Measurements from ENCODE around the gene SYNE2. TPM values are rescaled to one million over a fixed set of nuclear protein-coding genes. Genes with fewer than 3 reads are reported as not detected.

The SYNE2 gene
- total RNA-seq, 2 donors from 2014 or later, result 86.7 to 97.4 TPM

GRCh38 chr14:64080452-64080851, 227.6 kb downstream of the SYNE2 start:
- no peaks in the 10 kb centered on the region for H3K27me3 Mint-ChIP-seq
- H3K4me3 Mint-ChIP-seq, result no peak overlapping the region
- H3K4me1 Mint-ChIP-seq (ENCODE audit: low read depth in 2 of 2), result no peaks in the 10 kb centered on the region
- no peaks in the 10 kb centered on the region for H3K9me3 Mint-ChIP-seq
- no peak for DNase-seq (ENCODE audit: low spot score)
- peak overlapping the region in 1 of 2 donors; percentile 12 for H3K27ac Mint-ChIP-seq
- ATAC-seq, result no peak
- H3K36me3 Mint-ChIP-seq, result peaks cover 13% of the 10 kb centered on the region

GRCh38 chr14:64081174-64081746, 228.5 kb downstream of the SYNE2 start:
- Mint-ChIP-seq H3K36me3 (peaks cover 16% of the 10 kb centered on the region), H3K27ac (no peak overlapping the region), H3K4me3 (no peak overlapping the region), H3K9me3 (no peaks in the 10 kb centered on the region), H3K27me3 (no peaks in the 10 kb centered on the region), H3K4me1 (ENCODE audit: low read depth in 2 of 2) (no peaks in the 10 kb centered on the region)
- no peak for ATAC-seq
- no peak for DNase-seq (ENCODE audit: low spot score)

DNA sequence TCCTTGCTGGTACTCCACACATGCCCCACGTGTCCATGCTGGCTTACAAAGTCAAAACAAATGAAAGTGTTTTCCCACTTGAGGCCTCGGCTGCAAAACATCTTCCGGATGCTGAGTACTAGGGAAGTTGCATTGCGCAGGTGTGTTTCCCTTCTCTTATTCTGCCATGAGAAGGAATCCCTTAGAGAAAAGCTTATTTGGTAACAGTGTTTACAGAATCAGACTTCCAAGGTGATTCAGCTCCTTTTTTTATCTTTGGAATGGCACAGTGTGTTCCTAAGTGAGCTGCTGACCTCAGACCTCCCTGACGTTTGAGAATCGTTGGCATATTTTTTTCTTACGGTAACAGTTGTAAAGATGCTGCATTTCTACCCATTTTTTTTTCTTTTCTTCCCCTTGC, 230.0 kb downstream of the SYNE2 start:
- peaks cover 16% of the 10 kb centered on the region for H3K36me3 Mint-ChIP-seq
- H3K9me3 Mint-ChIP-seq, result no peaks in the 10 kb centered on the region
- ATAC-seq, result no peak
- no peaks in the 10 kb centered on the region for H3K27me3 Mint-ChIP-seq
- no peak overlapping the region for H3K27ac Mint-ChIP-seq
- H3K4me3 Mint-ChIP-seq, result no peak overlapping the region
- no peak for DNase-seq (ENCODE audit: low spot score)
- H3K4me1 Mint-ChIP-seq (ENCODE audit: low read depth in 2 of 2), result no peaks in the 10 kb centered on the region

DNA sequence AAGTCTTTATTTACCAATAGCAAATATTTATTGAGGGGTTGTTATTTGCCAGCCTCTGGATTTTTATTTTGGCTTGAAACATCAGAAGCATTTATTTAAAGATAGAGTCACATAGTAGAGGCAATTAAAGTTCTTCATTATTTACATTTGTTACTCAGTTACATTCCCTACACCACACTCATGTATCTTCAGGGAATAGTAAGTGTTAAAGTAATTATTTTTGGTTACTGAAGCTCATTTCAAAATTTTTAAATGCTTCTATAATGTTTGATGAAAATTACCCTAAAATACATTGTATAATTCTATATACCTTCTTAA, 235.8 kb downstream of the SYNE2 start:
- H3K27ac Mint-ChIP-seq, result no peak overlapping the region
- no peak for ATAC-seq
- peaks cover 4% of the 10 kb centered on the region for H3K36me3 Mint-ChIP-seq
- H3K9me3 Mint-ChIP-seq, result no peaks in the 10 kb centered on the region
- no peaks in the 10 kb centered on the region for H3K4me1 Mint-ChIP-seq (ENCODE audit: low read depth in 2 of 2)
- H3K27me3 Mint-ChIP-seq, result no peaks in the 10 kb centered on the region
- H3K4me3 Mint-ChIP-seq, result no peak overlapping the region
- no peak for DNase-seq (ENCODE audit: low spot score)

GRCh38 chr14:64089920-64090319, 237.1 kb downstream of the SYNE2 start:
- Mint-ChIP-seq H3K9me3 (no peaks in the 10 kb centered on the region), H3K4me3 (no peak overlapping the region), H3K27ac (peak overlapping the region in 1 of 2 donors; percentile 41), H3K36me3 (peaks cover 4% of the 10 kb centered on the region), H3K27me3 (no peaks in the 10 kb centered on the region), H3K4me1 (ENCODE audit: low read depth in 2 of 2) (no peaks in the 10 kb centered on the region)
- DNase-seq (ENCODE audit: low spot score), result no peak
- ATAC-seq, result no peak

DNA sequence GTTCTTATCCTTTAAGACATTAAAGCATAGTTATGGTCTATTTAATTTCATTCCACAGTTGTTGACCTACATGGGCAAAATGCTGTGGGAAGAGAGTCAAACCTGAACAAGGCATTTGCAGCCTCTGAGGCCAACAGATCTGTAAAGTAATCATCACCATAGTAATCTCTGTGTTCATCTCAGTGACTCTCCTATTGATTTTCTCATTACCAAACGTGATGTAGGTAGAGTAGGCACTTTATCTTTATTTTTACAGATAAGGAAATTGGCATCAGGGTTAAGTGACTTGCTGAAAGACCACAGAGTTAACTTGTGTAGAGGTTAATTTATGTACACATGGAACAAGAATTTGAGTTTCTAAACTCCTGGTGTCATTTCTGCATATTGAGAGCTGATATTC, 238.4 kb downstream of the SYNE2 start:
- H3K36me3 Mint-ChIP-seq, result peaks cover under 1% of the 10 kb centered on the region
- no peaks in the 10 kb centered on the region for H3K4me1 Mint-ChIP-seq (ENCODE audit: low read depth in 2 of 2)
- no peak overlapping the region for H3K27ac Mint-ChIP-seq
- ATAC-seq (no peak), DNase-seq (ENCODE audit: low spot score) (no peak)
- H3K27me3 Mint-ChIP-seq, result no peaks in the 10 kb centered on the region
- no peak overlapping the region for H3K4me3 Mint-ChIP-seq
- H3K9me3 Mint-ChIP-seq, result no peaks in the 10 kb centered on the region

DNA sequence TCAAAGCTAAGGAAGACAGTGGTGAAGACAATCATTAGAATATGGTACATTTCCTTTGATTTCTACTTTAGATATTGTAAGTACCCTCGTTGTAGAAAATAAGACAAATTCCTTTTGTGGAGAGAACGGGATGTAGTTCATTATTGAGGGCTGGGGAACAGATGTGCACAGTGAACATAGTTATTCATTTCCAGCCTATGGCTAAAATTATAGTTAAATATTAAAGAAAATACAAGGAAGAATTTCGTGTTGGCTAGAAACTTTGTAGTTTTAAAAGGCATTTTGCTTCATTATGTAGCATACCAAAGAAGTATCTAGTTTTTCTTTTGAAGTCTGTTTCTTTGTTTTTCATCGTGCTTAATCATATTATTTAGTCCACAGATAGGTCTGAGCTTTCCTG, 239.5 kb downstream of the SYNE2 start:
- Mint-ChIP-seq H3K27ac (no peak overlapping the region), H3K36me3 (no peaks in the 10 kb centered on the region), H3K4me3 (no peak overlapping the region), H3K27me3 (no peaks in the 10 kb centered on the region), H3K4me1 (ENCODE audit: low read depth in 2 of 2) (no peaks in the 10 kb centered on the region), H3K9me3 (no peaks in the 10 kb centered on the region)
- DNase-seq (ENCODE audit: low spot score) (no peak), ATAC-seq (no peak)

DNA sequence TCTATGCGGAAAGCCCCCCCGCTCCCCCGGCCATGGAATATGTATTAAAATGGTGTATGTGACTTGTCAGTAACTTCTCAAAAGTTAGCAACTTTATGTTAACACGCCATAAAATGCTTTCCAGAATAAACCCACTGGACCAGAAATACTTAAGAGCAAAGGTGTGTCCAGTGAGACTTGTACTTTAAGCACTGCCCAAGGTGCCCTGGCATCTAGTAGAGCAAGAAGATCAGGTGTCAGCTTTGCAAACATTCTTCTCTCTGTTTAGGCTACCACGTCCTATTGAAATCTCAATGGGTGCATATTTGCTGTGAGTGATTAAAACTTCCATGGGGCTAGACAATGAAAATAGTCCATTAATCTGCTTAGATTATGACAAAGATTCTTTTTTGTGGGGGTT, 240.1 kb downstream of the SYNE2 start:
- Mint-ChIP-seq H3K9me3 (no peaks in the 10 kb centered on the region), H3K27me3 (no peaks in the 10 kb centered on the region), H3K4me3 (no peak overlapping the region), H3K27ac (no peak overlapping the region), H3K36me3 (no peaks in the 10 kb centered on the region), H3K4me1 (ENCODE audit: low read depth in 2 of 2) (no peaks in the 10 kb centered on the region)
- ATAC-seq (no peak), DNase-seq (ENCODE audit: low spot score) (no peak)

- Mint-ChIP-seq H3K9me3 (no peaks in the 10 kb centered on the region), H3K27ac (no peak overlapping the region), H3K4me1 (ENCODE audit: low read depth in 2 of 2) (no peaks in the 10 kb centered on the region), H3K27me3 (no peaks in the 10 kb centered on the region), H3K36me3 (peaks cover 12% of the 10 kb centered on the region), H3K4me3 (no peak overlapping the region)
- no peak for DNase-seq (ENCODE audit: low spot score)
- no peak for ATAC-seq
These were observed 242.8 kb downstream of the SYNE2 start for GRCh38 chr14:64095620-64096019.

DNA sequence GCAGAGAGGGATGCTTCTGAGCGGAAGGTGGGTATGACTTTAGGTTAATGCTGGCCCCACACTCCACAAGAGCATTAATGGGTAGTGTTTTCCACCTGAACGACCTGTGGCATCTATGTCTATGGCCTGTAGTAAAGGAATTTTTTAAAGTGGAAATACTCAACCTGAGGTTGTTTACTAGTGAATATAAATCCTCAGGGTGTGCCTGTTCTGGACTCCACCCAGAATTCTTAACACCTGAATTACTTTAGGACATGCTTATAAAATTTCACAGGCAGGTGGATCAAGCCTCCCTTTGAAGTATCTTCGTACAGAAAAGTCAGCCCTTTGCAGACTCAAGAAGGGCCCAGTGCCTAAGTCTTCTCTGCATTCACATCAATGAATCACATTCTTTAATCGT, 245.3 kb downstream of the SYNE2 start:
- peaks cover 21% of the 10 kb centered on the region for H3K36me3 Mint-ChIP-seq
- no peaks in the 10 kb centered on the region for H3K27me3 Mint-ChIP-seq
- no peaks in the 10 kb centered on the region for H3K9me3 Mint-ChIP-seq
- DNase-seq (ENCODE audit: low spot score) (no peak), ATAC-seq (no peak)
- no peak overlapping the region for H3K4me3 Mint-ChIP-seq
- H3K4me1 Mint-ChIP-seq (ENCODE audit: low read depth in 2 of 2), result no peaks in the 10 kb centered on the region
- H3K27ac Mint-ChIP-seq, result no peak overlapping the region

DNA sequence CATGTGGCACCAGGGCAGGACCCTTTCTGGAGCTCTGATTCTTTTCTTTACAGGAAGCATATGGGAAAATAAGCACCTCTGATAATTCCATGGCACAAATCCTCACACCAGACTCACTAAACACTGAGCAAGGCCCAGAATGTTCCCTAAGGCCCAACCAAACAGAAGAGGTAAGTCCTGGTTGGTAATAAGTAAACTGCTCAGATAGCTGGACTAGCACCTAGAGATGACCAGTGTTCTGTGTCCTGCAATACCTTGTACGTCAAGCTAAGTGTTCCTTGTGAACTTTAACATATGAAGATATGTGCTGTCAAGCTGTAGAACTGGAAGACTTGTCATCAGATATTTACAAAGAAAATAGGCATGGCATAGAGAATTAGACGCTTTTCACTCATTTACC, 254.6 kb downstream of the SYNE2 start:
- no peak for ATAC-seq
- H3K4me1 Mint-ChIP-seq (ENCODE audit: low read depth in 2 of 2), result peaks cover 0 to 4% of the 10 kb centered on the region in 2 donors
- no peaks in the 10 kb centered on the region for H3K27me3 Mint-ChIP-seq
- H3K4me3 Mint-ChIP-seq, result no peak overlapping the region
- H3K27ac Mint-ChIP-seq, result no peak overlapping the region
- peaks cover 29% of the 10 kb centered on the region for H3K36me3 Mint-ChIP-seq
- no peaks in the 10 kb centered on the region for H3K9me3 Mint-ChIP-seq
- no peak for DNase-seq (ENCODE audit: low spot score)

GRCh38 chr14:64109819-64110554, 257.2 kb downstream of the SYNE2 start:
- peaks cover 12% of the 10 kb centered on the region for H3K36me3 Mint-ChIP-seq
- peak overlapping the region in 1 of 2 donors; percentile 51 for H3K27ac Mint-ChIP-seq
- H3K4me3 Mint-ChIP-seq, result no peak overlapping the region
- DNase-seq (ENCODE audit: low spot score) (no peak), ATAC-seq (no peak)
- no peaks in the 10 kb centered on the region for H3K27me3 Mint-ChIP-seq
- no peaks in the 10 kb centered on the region for H3K4me1 Mint-ChIP-seq (ENCODE audit: low read depth in 2 of 2)
- H3K9me3 Mint-ChIP-seq, result no peaks in the 10 kb centered on the region

GRCh38 chr14:64110802-64111201, 258.0 kb downstream of the SYNE2 start:
- Mint-ChIP-seq H3K4me1 (ENCODE audit: low read depth in 2 of 2) (no peaks in the 10 kb centered on the region), H3K9me3 (no peaks in the 10 kb centered on the region), H3K27ac (peak overlapping the region in 1 of 2 donors; percentile 59), H3K4me3 (no peak overlapping the region), H3K36me3 (peaks cover 9% of the 10 kb centered on the region), H3K27me3 (no peaks in the 10 kb centered on the region)
- DNase-seq (ENCODE audit: low spot score) (no peak), ATAC-seq (no peak)

GRCh38 chr14:64112867-64113678, 260.3 kb downstream of the SYNE2 start:
- H3K27ac Mint-ChIP-seq, result no peak overlapping the region
- no peaks in the 10 kb centered on the region for H3K27me3 Mint-ChIP-seq
- ATAC-seq (no peak), DNase-seq (ENCODE audit: low spot score) (no peak)
- no peak overlapping the region for H3K4me3 Mint-ChIP-seq
- peaks cover 0 to 1% of the 10 kb centered on the region in 2 donors for H3K4me1 Mint-ChIP-seq (ENCODE audit: low read depth in 2 of 2)
- H3K36me3 Mint-ChIP-seq, result peaks cover 6% of the 10 kb centered on the region
- no peaks in the 10 kb centered on the region for H3K9me3 Mint-ChIP-seq

All from natural killer cell treated with Interleukin-12 subunit alpha and Interleukin-12 subunit beta and Interleukin-15 and Interleukin-18, amount 100 ng/mL, for 72 hours (primary cell).